ENCODE data around the gene EXOC1L.

Gene EXOC1L

DNA sequence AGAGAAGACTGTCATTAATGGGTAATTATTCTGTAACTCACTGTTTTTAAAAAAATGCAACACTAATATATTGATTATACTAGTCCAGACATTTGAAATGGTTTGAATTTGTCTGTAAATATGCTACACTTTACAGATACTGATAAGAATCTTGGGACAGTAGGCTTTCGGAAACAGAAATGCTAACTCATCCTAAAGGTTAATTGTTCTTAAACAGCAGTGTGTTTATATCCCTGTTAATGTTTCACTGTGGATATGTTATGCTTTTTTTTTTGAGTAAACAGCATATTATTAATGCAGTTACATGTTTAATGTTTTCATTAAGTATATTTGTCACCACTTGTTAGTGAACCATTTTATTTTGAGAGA is 65.2 kb downstream of the EXOC1L start:
- DNase-seq, result no peak

Data from activated CD4-positive, alpha-beta T cell treated with anti-CD3 and anti-CD28 coated beads for 48 hours (primary cell).